Measurements from ENCODE around the gene TUBB8.
"Not testable (repeated sequence)": the region's sequence is repeated elsewhere in the genome, so short reads cannot be mapped to it uniquely, and the experiment has no call there.

The TUBB8 gene

DNA sequence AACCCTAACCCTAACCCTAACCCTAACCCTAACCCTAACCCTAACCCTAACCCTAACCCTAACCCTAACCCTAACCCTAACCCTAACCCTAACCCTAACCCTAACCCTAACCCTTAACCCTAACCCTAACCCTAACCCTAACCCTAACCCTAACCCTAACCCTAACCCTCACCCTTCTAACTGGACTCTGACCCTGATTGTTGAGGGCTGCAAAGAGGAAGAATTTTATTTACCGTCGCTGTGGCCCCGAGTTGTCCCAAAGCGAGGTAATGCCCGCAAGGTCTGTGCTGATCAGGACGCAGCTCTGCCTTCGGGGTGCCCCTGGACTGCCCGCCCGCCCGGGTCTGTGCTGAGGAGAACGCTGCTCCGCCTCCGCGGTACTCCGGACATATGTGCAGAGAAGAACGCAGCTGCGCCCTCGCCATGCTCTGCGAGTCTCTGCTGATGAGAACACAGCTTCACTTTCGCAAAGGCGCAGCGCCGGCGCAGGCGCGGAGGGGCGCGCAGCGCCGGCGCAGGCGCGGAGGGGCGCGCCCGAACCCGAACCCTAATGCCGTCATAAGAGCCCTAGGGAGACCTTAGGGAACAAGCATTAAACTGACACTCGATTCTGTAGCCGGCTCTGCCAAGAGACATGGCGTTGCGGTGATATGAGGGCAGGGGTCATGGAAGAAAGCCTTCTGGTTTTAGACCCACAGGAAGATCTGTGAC is 38.7 kb downstream of the TUBB8 start:
- H3K4me3 ChIP-seq (ENCODE audit: low read depth, low read length); DNase-seq (ENCODE audit: low read depth): not testable (repeated sequence)

Data from choroid plexus epithelial cell (primary cell).